Ishikawa (cell line): ENCODE data around the gene TMEM132D.

Experiments
- CEBPB ChIP-seq: IDR thresholded peaks from 2 replicates; pipeline ENCODE4 v1.6.1; 2012
- CREB1 ChIP-seq: IDR thresholded peaks from 2 replicates; pipeline ENCODE4 v1.6.1; 2012; ENCODE audit warnings: low read depth
- EGR1 ChIP-seq: IDR thresholded peaks from 2 replicates; pipeline ENCODE4 v1.6.1; 2012
- EP300 ChIP-seq: IDR thresholded peaks from 2 replicates; pipeline ENCODE4 v1.6.1; 2012; ENCODE audit warnings: borderline replicate concordance
- MAX ChIP-seq: IDR thresholded peaks from 2 replicates; pipeline ENCODE4 v1.6.1; 2012
- RAD21 ChIP-seq: IDR thresholded peaks from 2 replicates; pipeline ENCODE4 v1.6.1; 2012; ENCODE audit warnings: low read depth
- TAF1 ChIP-seq: IDR thresholded peaks from 2 replicates; pipeline ENCODE4 v1.6.1; 2012; ENCODE audit warnings: low read depth, mild to moderate bottlenecking
- TEAD4 ChIP-seq: IDR thresholded peaks from 2 replicates; pipeline ENCODE4 v1.6.1; 2012
- USF1 ChIP-seq: IDR thresholded peaks from 2 replicates; pipeline ENCODE4 v1.6.1; 2012
- ZBTB7A ChIP-seq: IDR thresholded peaks from 2 replicates; pipeline ENCODE4 v1.6.1; 2012; ENCODE audit warnings: low read depth

- TF ChIP-seq TEAD4 (no peak), CEBPB (no peak), TAF1 (no peak), EP300 (no peak), USF1 (no peak), ZBTB7A (no peak), EGR1 (no peak), RAD21 (no peak), CREB1 (no peak), MAX (no peak)
These were observed 740.0 kb downstream of the TMEM132D start for GRCh38 chr12:129163861-129164260.
